HG03378 (cell line): ENCODE data around the gene RRAGA.

ENCODE experiments used
- ATAC-seq: cut with Tn5 transposase; IDR thresholded peaks from one replicate; pipeline ENCODE4 v1.9.1; 2021; ENCODE audit warnings: mild to moderate bottlenecking, moderate library complexity; ENCODE audit not compliant: unreplicated experiment

The RRAGA gene, protein sequence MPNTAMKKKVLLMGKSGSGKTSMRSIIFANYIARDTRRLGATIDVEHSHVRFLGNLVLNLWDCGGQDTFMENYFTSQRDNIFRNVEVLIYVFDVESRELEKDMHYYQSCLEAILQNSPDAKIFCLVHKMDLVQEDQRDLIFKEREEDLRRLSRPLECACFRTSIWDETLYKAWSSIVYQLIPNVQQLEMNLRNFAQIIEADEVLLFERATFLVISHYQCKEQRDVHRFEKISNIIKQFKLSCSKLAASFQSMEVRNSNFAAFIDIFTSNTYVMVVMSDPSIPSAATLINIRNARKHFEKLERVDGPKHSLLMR

GRCh38 chr9:19048966-19049916 lies at the start of gene RRAGA:
Gene RRAGA (plus strand): TSS chr9:19049427. CDS start chr9:19049660, 233 bp downstream.
- peak; percentile 90 for ATAC-seq

GRCh38 chr9:19000133-19000532 lies 49.1 kb upstream of the RRAGA start:
- no peak for ATAC-seq

DNA sequence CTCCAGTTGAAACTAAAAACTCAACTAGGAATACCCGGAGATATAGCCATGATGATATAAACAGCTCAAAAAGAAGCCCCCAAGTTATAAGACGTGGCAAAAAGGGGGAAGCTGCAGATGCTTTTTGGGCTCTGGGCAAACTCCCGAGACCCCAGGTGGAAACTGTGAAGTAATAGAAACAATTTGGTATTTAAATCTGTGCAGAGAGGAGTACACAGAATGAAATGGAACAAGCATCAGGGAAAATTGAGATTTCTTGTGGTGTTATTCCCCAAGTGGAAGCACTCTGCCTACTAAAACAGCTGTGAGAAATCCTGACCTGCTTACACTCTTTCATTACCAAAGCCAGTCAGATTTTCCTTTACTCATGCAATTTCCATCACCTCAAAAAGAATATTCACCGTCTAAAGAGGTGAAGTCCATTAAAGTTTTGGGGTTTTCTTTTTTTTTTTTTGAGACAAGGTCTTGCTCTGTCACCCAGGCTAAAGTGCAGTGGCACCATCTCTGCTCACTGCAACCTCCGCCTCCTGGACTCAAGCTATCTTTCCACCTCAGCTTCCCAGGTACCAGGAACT lies 39.7 kb upstream of the RRAGA start:
- ATAC-seq, result no peak

- no peak for ATAC-seq
These were observed 31.0 kb upstream of the RRAGA start for GRCh38 chr9:19018201-19018600.

GRCh38 chr9:19020886-19021455 lies 28.3 kb upstream of the RRAGA start:
- ATAC-seq, result no peak

DNA sequence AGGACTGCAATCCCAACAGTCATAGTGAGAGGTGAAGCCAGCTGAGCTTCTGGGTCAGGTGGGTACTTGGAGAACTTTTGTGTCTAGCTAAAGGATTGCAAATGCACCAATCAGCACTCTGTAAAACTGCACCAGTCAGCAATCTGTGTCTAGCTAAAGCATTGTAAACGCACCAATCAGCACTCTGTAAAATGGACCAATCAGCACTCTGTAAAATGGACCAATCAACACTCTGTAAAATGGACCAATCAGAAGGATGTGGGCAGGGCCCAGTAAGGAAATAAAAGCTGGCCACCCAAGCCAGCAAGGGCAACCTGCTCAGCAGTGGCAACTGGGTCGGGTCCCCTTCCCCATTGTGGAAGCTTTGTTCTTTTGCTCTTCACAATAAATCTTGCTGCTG lies 27.6 kb upstream of the RRAGA start:
- ATAC-seq, result peak; percentile 9

GRCh38 chr9:19022206-19022605 lies 27.0 kb upstream of the RRAGA start:
- peak; percentile 69 for ATAC-seq

DNA sequence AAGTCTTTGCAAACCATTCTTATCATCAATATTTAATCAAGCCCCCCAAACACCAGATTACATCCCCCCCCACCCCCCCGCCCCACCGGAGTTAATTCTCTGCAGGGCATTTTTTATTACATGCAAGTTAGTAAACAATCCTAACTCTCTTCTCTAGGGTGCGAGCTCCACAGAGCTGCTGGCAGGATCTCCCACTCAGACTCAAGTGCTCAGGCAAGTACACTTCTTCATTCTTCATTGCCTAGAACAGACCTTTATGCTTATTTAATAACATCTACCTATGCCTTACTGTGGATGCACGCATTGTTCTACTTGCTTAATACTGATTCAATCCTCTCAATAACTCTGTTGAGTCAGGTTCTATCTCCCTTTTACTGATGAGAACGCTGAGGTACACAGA lies 26.1 kb upstream of the RRAGA start:
- ATAC-seq, result no peak

DNA sequence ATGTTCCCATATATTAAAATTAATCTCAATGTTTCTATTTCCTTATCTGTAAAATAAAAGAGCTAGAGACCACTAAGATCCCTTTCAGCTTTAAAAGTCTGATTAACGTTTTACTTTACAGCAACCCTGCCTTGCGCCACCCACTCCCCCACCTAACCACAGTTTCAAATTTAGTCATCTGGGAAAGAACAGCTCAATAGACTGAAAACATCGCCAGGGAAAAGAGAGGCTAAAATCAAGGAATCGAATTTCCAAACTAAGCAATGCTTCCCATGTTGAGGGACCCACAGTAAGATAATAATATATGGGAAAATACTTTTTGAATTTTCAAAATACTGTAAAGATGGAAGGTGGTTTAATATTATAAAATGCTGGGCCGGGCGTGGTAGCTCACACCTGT lies 22.9 kb upstream of the RRAGA start:
- ATAC-seq, result no peak

GRCh38 chr9:19027825-19028224 lies 21.4 kb upstream of the RRAGA start:
- ATAC-seq, result no peak

- peak; percentile 59 for ATAC-seq
These were observed 20.3 kb upstream of the RRAGA start for GRCh38 chr9:19028835-19029451.

GRCh38 chr9:19030899-19031298 lies 18.3 kb upstream of the RRAGA start:
- ATAC-seq, result peak; percentile 84

DNA sequence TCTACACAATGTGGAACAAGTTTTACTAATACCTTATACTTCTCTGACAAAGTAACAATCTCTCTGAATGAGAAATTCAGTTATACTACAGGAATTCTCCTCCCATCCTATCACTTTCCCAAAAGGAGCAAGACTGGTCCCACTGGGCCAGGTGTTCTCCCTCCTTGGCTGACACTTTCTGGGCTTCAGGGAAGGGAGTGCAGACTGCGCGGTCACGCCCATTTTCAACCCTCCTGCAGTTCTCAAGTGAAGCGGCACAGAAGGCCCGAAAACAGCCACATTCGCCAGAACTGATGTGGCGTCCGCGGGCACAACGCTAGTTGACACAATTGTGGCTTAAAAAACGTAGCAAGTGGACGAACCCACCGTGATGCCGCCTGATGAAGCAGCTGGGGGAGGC lies 16.8 kb upstream of the RRAGA start:
- no peak for ATAC-seq

DNA sequence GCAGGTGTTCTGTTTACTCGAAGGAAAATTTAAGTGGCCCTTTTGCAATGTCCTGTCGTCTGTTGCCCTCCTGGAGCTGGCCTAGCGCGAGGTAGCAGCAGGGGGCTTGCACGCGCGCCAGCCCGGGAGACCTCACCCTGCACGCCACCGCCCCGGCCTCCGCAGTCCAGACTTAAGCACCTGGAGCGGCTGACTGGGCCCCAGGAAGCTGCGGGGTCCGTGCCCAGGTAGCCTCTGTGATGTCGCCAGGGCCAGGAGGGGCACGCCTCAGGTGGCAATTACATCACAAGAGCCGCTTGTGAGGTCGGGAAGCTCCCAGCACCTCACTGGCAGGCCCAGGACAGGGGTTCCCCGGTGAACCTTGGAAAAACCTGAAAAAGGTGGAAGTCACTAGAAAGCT lies 16.2 kb upstream of the RRAGA start, which contains the start of gene SAXO1:
Gene SAXO1, minus strand, starts transcription at position 195 of the 400 bp plus-strand sequence. CDS start 301 bp downstream, outside the sequence.
- ATAC-seq, result no peak

GRCh38 chr9:19036611-19037010 lies 12.6 kb upstream of the RRAGA start:
- ATAC-seq, result no peak

DNA sequence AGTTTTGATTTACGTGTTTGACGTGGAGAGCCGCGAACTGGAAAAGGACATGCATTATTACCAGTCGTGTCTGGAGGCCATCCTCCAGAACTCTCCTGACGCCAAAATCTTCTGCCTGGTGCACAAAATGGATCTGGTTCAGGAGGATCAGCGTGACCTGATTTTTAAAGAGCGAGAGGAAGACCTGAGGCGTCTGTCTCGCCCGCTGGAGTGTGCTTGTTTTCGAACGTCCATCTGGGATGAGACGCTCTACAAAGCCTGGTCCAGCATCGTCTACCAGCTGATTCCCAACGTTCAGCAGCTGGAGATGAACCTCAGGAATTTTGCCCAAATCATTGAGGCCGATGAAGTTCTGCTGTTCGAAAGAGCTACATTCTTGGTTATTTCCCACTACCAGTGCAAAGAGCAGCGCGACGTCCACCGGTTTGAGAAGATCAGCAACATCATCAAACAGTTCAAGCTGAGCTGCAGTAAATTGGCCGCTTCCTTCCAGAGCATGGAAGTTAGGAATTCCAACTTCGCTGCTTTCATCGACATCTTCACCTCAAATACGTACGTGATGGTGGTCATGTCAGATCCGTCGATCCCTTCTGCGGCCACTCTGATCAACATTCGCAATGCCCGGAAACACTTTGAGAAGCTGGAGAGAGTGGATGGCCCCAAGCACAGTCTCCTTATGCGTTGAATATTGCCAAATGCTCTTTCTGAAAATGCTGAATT lies 850 bp downstream of the RRAGA start:
- ATAC-seq, result no peak

DNA sequence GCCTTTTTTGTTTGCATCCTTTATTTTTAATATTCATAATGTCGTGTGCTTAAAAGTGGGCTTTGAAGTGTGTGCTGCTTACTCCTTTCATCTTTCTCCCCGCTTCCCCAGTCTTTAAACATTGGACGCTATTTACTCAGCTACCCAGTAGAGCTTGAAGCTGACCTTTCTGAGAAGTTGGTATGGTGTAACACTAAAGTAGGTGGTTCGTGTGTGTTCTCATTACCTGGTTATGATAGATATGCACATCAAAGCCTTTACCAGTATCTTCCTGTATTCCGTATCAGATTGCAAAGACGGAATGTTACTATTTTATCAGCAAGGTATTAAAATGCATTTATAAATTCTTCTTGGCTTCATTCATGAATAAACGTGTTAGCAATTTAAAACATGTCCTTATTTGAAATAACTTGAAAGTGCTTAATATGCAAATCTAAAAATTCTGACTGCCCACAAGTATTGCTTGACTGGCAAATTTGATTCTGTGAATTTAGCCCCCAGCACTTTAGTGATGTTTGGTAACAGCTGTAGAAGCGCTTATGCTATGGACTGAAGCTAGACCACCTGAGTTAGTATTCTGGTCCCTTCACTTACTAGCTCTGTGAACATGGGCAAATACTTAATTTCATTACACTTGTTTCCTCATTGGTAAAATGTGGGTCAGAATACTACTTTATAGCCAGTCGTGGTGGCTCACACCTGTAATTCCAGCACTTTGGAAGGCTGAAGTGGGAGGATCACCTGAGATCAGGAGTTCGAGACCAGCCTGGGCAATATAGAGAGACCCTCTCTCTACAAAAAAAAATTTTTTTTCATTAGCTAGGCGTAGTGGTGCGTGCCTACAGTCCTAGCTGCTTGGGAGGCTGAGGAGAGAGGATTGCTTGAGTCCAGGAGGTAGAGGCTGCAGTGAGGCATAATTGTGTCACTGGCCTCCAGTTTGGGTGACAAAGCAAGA lies 1.7 kb downstream of the RRAGA start:
- no peak for ATAC-seq

- ATAC-seq, result no peak
These were observed 7.8 kb downstream of the RRAGA start for GRCh38 chr9:19057033-19057432.

DNA sequence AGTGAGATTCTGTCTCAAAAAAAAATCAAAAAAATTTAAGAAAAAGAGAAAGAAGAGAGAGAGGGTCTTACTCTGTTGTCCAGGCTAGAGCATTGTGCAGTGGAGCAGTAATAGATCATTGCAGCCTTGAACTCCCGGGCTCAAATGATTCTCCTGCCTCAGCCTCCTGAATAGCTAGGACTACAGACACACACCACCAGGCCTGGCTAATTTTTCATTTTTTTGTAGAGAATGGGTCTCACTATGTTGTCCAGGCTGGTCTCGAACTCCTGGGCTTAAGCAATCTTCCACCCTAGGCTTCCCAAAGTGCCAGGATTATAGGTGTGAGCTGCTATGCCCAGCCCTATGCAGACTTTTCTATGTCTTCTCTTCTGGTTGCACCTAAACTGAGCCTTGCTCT lies 25.0 kb downstream of the RRAGA start:
- ATAC-seq, result no peak
